Measurements from ENCODE around the gene MSMP. TPM values are rescaled to one million over a fixed set of nuclear protein-coding genes. Genes with fewer than 3 reads are reported as not detected.
A peak's percentile ranks its signal among the peaks of the same experiment; 100 is the strongest.

MSMP gene
- total and polyA plus RNA-seq, 2 donors (not counting 3 experiments of a cell fraction or from before 2014, with no cell fraction given), result 18.8 to 29.0 TPM

DNA sequence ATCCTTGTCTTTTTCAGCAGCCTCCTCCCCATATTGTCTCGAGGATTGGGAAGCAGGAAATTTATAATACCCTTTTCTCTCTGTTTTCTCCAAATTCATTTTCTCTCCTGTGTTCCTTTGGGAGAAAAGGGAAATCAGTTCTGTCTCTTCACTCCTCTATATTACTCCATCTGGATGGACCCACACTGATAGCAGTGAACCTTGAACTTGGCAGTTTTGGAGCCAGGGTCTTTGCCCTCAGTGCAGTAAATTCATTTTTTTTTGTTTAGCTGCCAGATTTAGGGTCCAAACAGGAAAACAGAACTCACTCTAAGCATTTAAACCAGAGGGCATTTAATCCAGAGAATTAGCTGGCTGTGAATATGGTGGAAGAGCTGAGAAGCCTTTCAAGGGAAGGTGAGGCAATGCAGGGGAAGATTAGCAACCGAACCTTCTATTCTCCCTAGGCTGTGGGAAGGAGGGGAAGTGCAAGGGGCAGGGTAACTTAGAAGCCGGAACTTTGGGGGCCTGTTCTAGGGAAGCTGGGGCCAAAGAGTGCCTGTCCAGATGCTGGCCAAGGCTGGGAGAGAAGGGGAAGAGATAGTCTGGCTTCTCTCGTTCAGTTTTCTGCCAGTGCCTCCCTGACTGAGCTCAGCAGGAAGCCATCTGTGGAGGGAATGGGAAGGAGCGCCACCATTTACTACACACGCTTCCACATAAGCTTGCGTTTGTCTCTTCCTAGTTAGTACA lies 21.0 kb upstream of the MSMP start:
- peak overlapping the region; percentile 60 for H3K4me2 ChIP-seq (ENCODE audit: insufficient read depth, low read length)
- dilution Hi-C loops (cut with MboI; ENCODE audit: extremely low pct_ligation_motif_present, low sequenced_read_pairs) (no loop called here), intact Hi-C loops (cut with micrococcal nuclease) (loop anchor here (1.0 kb wide), 1 partner anchor 43 kb away; the partner anchor contains the start of genes CREB3 and TLN1)
- H3K9me1 ChIP-seq (replicated peaks; ENCODE audit: control insufficient read depth, extremely low read depth, insufficient read depth, low read length), result no peaks in the 10 kb centered on the region
- H4K20me1 ChIP-seq (replicated peaks; ENCODE audit: control insufficient read depth, extremely low read depth, insufficient read depth, low read length), result no peaks in the 10 kb centered on the region
- ChIA-PET POLR2A (interaction anchor here (0.6 to 1.1 kb wide), 4 partner anchors 14 to 181 kb away, joined by 3 to 8 read pairs (median 3); no protein-coding TSS in a partner anchor), CTCF (interaction anchor here (0.7 to 3.5 kb wide), 17 partner anchors 13 to 136 kb away, joined by 3 to 25 read pairs (median 5); partner anchors contain the start of gene MSMP)
- peak overlapping the region; percentile 98 for H2AFZ ChIP-seq (ENCODE audit: low read depth, low read length)
- no peaks in the 10 kb centered on the region for H3K27me3 ChIP-seq (ENCODE audit: control insufficient read depth in 2 of 2, insufficient read depth in 2 of 2, low read length in 2 of 2)
- no peaks in the 10 kb centered on the region for H3K9me3 ChIP-seq (replicated peaks; ENCODE audit: control insufficient read depth, insufficient read depth, low read length)
- H3K36me3 ChIP-seq (ENCODE audit: control insufficient read depth in 2 of 2, extremely low read depth in 1 of 2, insufficient read depth in 2 of 2, low read length in 2 of 2), result no peaks in the 10 kb centered on the region
- H3K4me3 ChIP-seq (replicated peaks in 1 of 3; ENCODE audit: insufficient read depth in 1 of 3, low read depth in 1 of 3, low read length in 3 of 3), result peak overlapping the region in 1 of 3 experiments; percentile 13
- peaks cover 36% of the 10 kb centered on the region for H3K4me1 ChIP-seq (ENCODE audit: control insufficient read depth, extremely low read depth, insufficient read depth, low read length)
- peak; percentile 79 for DNase-seq (ENCODE audit: low read depth, low spot score)
- peak; percentile 80 for FAIRE-seq
- no TSS peak for BruUV-seq (replicated peaks)
- H3K9ac ChIP-seq (replicated peaks; ENCODE audit: extremely low read depth, insufficient read depth, low read length), result peak overlapping the region; percentile 47
- no peaks in the 10 kb centered on the region for H3K79me2 ChIP-seq (ENCODE audit: control insufficient read depth, insufficient read depth, low read length)
- TF ChIP-seq EZH2 (IDR thresholded peaks at IDR 0.05; ENCODE audit: borderline replicate concordance, low read depth, low read length, severe bottlenecking) (no peak), JUN (IDR thresholded peaks at IDR 0.05; ENCODE audit: borderline replicate concordance, insufficient read depth, insufficient read length, low read depth) (no peak), POLR2AphosphoS5 (IDR thresholded peaks at IDR 0.05; ENCODE audit: insufficient read depth, low read depth, low read length) (no peak), FOS (IDR thresholded peaks at IDR 0.05; ENCODE audit: borderline replicate concordance, insufficient read depth, low read length) (no peak), MYC (IDR thresholded peaks at IDR 0.05; ENCODE audit: low read depth, low read length) (no peak), CTCF (IDR thresholded peaks at IDR 0.05; ENCODE audit: extremely low read depth in 1 of 2, insufficient read depth in 1 of 2, low read depth in 1 of 2, low read length in 2 of 2) (no peak), MAX (IDR thresholded peaks at IDR 0.05; ENCODE audit: insufficient read depth, insufficient read length) (no peak), GATA2 (IDR thresholded peaks at IDR 0.05; ENCODE audit: insufficient read depth, insufficient read length, low read depth, low read length) (no peak), POLR2A (IDR thresholded peaks at IDR 0.05; ENCODE audit: low read depth, low read length) (no peak)
- peak overlapping the region; percentile 52 for H3K27ac ChIP-seq (ENCODE audit: insufficient read depth, low read depth, low read length)
